Measurements from ENCODE around the gene MAGEF1.
"Not testable (repeated sequence)": the region's sequence is repeated elsewhere in the genome, so short reads cannot be mapped to it uniquely, and the experiment has no call there.

MAGEF1 gene

GRCh38 chr3:184742676-184743135 is 30.8 kb upstream of the MAGEF1 start:
- no peak for DNase-seq (ENCODE audit: low read depth in 3 of 3)

GRCh38 chr3:184741798-184742675 is 30.2 kb upstream of the MAGEF1 start:
- no peak for DNase-seq (ENCODE audit: low read depth in 3 of 3)

GRCh38 chr3:184741259-184741556 is 29.3 kb upstream of the MAGEF1 start:
- no peak for DNase-seq (ENCODE audit: low read depth in 3 of 3)

- no peak for DNase-seq (ENCODE audit: low read depth in 3 of 3)
Observed at GRCh38 chr3:184740509-184741258, 28.8 kb upstream of the MAGEF1 start.

- DNase-seq (ENCODE audit: low read depth in 3 of 3): no peak
Observed at GRCh38 chr3:184739594-184740505, 28.0 kb upstream of the MAGEF1 start.

- DNase-seq (ENCODE audit: low read depth in 3 of 3): no peak
Observed at GRCh38 chr3:184738982-184739381, 27.1 kb upstream of the MAGEF1 start.

- DNase-seq (ENCODE audit: low read depth in 3 of 3): no peak
Observed at GRCh38 chr3:184738506-184738890, 26.6 kb upstream of the MAGEF1 start.

- DNase-seq (ENCODE audit: low read depth in 3 of 3): no peak
Observed at GRCh38 chr3:184737641-184738505, 26.0 kb upstream of the MAGEF1 start.

- no peak for DNase-seq (ENCODE audit: low read depth in 3 of 3)
Observed at GRCh38 chr3:184737063-184737462, 25.2 kb upstream of the MAGEF1 start.

- no peak for DNase-seq (ENCODE audit: low read depth in 3 of 3)
Observed at GRCh38 chr3:184734903-184735701, 23.2 kb upstream of the MAGEF1 start.

GRCh38 chr3:184733971-184734608 is 22.2 kb upstream of the MAGEF1 start:
- DNase-seq (ENCODE audit: low read depth in 3 of 3): no peak

GRCh38 chr3:184733181-184733580 is 21.3 kb upstream of the MAGEF1 start:
- no peak for DNase-seq (ENCODE audit: low read depth in 3 of 3)

GRCh38 chr3:184731786-184732537 is 20.1 kb upstream of the MAGEF1 start:
- DNase-seq (ENCODE audit: low read depth in 3 of 3): no peak

- no peak for DNase-seq (ENCODE audit: low read depth in 3 of 3)
Observed at GRCh38 chr3:184730924-184731323, 19.1 kb upstream of the MAGEF1 start.

GRCh38 chr3:184729154-184729553 is 17.3 kb upstream of the MAGEF1 start:
- not testable (repeated sequence) for DNase-seq (ENCODE audit: low read depth in 3 of 3)

- no peak for DNase-seq (ENCODE audit: low read depth in 3 of 3)
Observed at GRCh38 chr3:184728010-184728527, 16.2 kb upstream of the MAGEF1 start.

- no peak for DNase-seq (ENCODE audit: low read depth in 3 of 3)
Observed at GRCh38 chr3:184727357-184728009, 15.6 kb upstream of the MAGEF1 start.

GRCh38 chr3:184726497-184726896 is 14.6 kb upstream of the MAGEF1 start:
- DNase-seq (ENCODE audit: low read depth in 3 of 3): no peak

Measured in stimulated activated CD4-positive, alpha-beta T cell treated with anti-CD3 and anti-CD28 coated beads, TNF-alpha, amount 100 ng/mL, for 4 hours (primary cell).